HG02938 (cell line): Measurements from ENCODE around the gene OBSCN.
"Not testable (repeated sequence)": the region's sequence is repeated elsewhere in the genome, so short reads cannot be mapped to it uniquely, and the experiment has no call there.

ENCODE experiments used
- ATAC-seq: cut with Tn5 transposase; IDR thresholded peaks from one replicate; pipeline ENCODE4 v1.9.1; 2021; ENCODE audit warnings: mild to moderate bottlenecking, moderate library complexity; ENCODE audit not compliant: unreplicated experiment

Gene OBSCN

DNA sequence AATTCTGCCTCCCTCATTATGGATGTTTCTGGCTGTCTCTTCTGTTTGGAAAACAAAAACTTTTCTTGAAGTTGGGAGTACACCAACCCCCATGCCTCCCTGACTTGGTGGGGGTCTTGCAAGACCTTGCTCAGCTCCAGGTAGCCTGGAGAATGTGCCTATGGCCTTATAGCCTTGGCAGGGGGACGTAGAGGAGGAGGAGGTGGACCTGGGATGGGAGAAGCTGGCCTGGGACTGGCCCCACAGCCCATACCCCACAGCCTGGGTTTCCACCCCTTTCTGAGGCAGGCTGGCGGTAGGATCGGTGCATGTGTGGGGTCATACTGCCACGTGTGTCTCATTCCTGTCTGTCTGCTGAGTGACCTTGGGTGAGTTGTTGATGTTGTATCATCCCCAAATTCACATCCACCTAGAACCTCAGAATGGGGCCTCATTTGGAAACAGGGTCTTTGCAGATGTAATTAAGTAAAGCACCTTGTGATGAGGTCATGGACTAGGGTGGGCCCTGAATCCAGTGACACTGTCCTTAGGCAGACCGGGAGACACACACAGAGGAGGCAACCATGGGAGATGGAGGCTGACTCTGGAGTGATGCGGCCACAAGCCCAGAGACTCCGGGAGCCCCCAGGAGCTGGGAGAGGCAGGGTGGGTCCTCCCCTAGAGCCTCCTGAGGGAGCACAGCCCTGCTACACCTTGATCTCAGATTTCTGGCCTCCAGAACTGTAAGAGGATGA lies 18.5 kb downstream of the OBSCN start:
- no peak for ATAC-seq

DNA sequence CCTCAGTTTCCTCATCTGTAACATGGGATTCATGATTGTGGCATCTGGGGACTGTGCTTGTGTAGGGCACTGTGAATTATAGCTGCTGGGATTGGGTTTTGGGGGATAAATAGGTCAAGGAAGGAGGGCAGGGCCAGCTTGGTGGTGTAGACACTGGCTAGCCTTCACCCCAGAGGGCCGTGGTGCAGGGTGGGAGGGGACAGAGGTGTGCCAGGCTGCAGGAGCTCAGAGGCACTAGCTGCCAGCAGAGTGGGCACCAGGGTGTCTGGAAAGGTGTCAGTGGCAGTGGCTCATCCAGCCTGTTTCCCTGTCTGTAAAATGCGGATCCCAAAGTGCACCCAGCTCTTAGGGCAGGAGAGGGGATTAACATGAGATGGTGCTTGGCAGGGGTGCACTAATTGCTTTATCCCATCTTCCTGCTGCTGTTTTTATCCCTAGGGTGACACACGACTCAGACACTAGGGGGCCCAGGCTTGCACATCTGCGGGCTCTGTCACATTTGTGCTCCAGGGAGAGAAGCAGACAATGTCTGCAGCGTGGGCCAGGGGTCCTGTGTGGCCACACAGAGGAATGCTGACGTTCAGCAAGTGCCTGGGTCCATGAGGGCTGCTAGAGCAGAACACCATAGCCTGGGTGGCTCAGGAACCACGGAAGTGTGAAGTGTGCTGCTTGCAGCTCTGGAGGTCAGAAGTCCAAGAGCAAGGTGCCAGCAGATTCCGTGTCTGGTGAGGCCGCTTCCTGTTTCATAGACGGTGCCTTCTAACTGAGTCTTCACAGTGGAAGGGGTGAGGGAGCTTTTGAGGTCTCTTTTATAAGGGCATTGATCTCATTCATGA lies 19.3 kb downstream of the OBSCN start:
- ATAC-seq, result no peak

DNA sequence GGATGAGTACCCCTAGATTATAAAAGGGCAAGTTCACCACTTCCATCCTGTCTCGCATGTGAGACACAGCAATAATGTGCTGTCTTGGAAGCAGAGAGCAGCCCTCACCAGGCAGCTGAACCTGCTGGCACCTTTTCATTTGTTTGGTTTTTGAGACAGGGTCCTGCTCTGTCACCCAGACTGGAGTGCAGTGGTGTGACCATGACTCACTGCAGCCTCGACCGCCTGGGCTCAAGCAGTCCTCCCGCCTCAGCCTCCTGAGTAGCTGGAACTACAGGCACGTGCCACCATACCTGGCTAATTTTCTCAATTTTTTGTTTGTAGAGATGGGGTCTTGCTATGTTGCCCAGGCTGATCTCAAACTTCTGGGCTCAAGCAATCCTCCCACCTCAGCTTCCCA lies 20.3 kb downstream of the OBSCN start:
- not testable (repeated sequence) for ATAC-seq

DNA sequence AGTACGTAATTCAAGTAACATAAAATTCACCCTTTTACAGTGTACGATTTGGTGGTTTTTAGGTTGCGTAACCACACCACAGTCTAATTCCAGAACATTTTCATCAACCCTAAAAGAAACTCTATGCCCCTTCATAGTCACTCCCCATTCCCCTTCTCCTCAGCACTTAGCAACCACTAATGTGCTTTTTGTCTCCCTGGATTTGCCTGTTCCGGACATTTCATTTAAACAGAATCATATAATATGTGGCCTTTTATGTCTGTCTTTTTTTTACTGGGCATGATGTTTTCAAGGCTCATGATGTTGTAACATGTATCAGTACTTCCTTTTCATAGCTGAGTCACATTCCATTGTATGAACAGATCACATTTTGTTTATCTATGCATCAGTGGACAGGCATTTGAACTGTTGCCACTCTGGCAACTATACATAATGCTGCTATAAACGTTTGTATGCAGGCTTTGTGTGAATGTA lies 20.8 kb downstream of the OBSCN start:
- no peak for ATAC-seq

DNA sequence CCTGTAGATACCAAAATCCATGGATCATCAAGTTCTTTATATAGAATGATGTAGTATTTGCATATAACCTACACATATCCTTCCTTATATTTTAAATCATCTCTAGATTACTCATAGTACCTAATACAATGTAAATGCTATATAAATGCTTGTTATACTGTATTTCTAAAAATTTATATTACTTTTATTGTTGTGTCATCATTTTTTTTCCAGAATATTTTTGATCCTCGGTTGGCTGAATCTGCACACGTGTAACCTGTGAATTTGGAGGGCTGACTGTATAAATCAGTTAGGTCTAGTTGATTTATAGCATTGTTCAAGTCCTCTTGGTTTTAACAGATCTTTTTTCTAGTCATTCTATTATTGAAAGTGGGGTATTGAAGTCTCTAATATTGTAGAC lies 23.3 kb downstream of the OBSCN start:
- ATAC-seq, result no peak

DNA sequence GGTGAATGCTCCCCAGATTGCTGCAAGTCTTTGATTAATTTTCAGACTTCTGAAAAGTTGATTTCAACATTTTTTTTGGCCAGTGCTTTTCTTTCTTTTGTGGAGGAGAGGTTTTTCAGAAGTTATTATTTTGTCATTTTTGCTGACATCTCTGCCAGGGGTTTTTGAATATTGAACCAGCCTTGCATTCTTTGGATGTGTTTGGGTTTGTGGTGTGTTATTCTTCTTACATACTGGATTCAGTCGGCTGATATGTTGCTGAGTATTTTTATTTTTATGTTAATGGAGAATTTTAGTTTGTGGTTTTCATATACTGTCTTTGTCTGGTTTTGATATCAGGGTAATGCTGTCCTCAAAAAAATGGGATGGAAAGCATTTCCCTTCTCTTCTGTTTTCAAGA lies 25.3 kb downstream of the OBSCN start:
- no peak for ATAC-seq

DNA sequence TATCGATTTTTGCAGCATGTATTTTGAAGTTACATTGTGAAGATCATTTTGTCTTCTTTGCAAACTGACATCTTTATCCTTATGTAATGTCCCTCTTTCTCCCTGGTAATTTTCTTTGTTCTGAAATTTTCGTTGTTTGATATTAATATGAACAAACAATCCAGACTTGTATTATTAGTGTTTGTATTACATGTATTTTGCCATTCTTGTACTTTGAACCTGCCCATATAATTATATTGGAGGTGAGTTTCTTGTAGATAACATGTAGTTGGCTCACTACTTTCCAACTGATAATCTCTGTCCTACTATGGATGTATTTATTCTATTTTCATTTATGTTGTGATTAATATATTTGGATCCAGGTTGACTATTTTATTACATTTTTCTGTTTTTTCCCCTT lies 27.1 kb downstream of the OBSCN start:
- ATAC-seq, result no peak

DNA sequence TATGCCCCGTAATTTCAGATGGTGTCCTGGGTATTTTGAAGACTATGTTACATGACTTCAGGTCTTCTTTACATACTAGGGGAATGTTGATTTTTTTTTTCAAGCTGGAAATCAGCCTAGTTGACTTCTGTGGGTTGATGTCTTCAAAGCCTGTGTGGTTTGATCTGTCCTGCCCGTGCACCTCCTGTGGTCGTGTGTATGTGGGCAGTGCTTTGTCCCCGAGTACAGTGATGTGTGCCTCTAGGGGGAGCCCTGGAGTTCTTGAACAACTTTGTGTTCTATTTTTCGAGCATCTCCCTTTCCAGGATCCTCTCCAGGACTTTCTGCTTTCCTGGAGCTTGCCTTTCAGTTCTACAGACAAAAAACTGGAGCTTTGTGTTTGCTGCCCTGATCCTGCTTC lies 28.9 kb downstream of the OBSCN start:
- no peak for ATAC-seq

DNA sequence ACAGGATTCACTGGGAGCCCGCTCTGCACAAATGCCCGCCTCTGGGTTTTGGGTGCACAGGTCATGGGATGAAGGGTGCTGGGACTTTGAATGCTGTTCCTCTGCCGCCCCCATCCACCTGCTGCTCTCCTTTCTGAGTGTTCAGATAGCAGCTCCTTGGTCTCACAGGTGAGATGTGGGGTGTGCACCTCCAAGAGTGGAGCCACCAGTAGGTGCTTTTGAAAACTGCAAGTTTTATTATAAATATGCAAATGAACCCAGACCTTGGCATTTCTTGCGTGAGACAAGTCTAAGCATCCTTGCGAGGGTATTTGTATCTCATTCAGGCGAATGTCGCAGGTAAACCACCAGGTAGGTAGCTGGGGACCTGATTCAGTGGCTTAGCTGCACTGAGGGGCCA lies 30.2 kb downstream of the OBSCN start:
- no peak for ATAC-seq

DNA sequence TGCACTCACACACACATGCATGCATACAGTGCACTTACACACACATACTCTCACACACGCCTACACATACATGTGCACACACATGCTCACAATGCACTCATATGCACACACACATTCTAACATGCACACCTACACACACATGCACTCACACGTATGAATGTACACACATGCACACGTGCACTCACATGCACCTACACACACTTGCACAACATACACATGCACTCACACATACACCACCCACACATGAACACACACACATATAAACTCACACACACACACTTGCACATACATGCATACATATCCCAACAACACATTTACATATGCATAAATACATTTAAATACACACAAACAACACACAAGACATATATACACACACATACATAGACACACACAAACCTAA lies 30.6 kb downstream of the OBSCN start:
- ATAC-seq, result no peak

DNA sequence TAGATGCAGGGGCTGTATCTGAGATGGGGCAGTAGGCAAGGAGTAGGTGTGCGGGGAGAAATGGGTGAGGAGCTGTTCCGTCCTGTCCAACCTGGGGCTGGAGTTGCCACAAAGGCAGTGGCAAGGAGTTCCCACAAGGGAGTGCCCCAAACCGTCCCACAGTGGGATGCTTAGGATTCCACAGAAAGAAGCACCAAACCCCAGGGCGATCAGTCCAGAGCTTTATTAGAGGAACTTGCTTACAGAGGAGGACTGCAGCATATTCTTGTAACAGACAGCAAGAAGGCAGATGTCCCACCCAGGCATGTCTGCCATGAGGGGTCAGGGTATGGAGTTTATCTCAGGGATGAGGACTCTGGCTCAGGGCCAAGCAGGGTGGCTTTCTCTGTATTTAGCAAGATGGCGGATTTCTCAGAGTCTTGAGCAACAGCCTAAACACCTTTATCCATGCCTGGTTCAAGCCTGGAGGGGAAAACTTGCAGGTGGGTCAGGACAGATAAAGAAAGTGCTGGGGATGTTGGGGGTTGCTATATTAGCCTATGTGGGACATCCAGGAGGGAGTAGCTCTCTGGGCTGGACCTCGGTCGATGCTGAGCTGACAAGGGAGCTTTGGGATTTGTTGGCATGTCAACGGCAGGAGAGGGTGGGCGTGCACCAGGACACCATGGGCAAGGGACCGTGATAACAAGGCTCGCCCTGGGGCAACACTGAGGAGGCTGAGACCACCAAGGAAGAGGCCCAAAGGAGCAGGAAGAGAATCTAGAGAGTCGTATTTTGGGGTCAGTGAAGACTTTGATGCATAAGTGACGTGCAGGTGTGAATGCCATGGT lies 32.8 kb downstream of the OBSCN start:
- ATAC-seq, result no peak

DNA sequence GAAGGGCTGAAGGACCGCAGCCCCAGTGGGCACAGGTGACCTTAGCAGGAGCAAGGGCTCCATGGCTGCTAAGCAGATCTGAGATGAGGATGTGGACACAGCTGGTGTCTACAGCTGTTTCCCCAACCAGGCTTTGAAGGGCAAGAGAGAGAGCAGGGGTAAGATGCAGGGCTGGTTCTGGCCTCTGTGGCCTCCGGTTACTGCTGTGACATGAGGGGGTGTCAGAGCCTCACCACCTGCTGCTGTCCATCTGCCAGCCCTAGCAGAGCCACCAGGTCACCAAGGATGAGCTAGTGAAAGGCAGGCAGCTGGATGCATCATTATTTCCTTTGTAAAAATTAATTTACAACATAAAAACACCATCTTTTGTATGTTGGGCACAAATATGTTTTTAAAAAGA lies 33.4 kb downstream of the OBSCN start:
- no peak for ATAC-seq

DNA sequence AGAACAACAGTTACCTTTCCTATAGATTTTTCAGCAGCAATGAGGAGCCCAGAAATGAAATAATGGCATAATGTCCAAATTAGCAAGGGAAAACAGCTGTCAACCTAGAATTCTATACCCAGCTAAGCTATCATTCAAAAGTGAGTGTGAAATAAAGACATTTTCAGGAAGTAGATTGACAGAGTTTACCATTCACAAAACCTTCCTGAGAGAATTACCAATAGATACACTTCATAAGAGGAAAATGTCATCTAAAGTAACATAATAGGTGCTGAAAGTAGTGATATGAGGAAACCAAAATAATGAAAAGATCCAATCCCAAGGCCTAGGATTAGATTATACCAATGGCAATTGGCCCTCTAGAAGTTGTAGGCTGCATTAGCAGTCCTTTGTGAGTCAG lies 34.6 kb downstream of the OBSCN start:
- ATAC-seq, result no peak

DNA sequence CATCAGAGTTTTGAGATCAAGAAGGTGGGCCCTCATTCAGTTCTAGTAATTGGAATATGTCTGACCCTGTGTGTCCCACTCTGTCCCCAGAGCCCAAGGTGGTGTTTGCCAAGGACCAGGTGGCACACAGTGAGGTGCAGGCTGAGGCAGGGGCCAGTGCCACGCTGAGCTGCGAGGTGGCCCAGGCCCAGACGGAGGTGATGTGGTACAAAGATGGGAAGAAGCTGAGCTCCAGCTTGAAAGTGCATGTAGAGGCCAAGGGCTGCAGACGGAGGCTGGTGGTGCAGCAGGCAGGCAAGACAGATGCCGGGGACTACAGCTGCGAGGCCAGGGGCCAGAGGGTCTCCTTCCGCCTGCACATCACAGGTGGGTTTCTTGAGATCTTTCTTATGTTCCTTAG lies 35.2 kb downstream of the OBSCN start:
- ATAC-seq, result no peak

DNA sequence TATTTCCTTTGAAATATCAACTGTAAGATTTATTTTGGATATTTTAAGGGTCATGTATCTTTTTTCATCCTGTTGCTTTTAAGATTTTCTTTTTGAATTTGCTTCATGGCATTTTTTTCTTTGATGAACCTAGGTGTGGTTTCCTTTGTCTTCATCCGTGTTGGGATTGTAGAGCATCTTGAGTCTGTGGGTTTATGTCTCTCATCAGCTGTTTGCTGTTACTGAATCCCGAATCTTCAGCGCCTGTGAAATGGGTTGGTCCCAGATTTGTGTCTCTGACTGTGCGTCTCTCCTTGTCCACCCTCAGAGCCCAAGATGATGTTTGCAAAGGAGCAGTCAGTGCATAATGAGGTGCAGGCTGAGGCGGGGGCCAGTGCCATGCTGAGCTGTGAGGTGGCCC lies 36.1 kb downstream of the OBSCN start:
- not testable (repeated sequence) for ATAC-seq

DNA sequence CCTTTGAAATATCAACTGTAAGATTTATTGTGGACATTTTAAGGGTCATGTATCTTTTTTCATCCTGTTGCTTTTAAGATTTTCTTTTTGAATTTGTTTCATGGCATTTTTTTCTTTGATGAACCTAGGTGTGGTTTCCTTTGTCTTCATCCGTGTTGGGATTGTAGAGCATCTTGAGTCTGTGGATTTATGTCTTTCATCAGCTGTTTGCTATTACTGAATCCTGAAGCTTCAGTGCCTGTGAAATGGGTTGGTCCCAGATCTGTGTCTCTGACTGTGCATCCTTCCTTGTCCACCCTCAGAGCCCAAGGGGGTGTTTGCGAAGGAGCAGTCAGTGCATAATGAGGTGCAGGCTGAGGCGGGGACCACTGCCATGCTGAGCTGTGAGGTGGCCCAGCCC lies 37.3 kb downstream of the OBSCN start:
- no peak for ATAC-seq

DNA sequence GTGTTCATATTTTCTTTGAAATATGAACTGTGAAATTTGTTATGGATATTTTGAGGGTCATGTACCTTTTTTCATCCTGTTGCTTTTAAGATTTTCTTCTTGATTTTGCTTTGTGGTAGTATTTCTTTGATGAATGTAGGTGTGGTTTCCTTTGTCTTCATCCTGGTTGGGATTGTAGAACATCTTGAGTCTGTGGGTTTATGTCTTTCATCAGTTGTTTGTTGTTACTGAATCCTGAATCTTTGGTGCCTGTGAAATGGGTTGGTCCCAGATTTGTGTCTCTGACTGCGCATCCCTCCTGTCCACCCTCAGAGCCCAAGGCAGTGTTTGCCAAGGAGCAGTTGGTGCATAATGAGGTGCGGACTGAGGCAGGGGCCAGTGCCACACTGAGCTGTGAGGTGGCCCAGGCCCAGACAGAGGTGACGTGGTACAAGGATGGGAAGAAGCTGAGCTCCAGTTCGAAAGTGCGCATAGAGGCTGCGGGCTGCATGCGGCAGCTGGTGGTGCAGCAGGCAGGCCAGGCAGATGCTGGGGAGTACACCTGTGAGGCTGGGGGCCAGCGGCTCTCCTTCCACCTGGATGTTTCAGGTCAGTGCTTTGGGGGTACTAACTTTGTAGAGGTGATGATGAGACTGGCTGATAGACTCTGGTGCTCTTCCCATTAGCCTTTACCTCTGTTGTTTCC lies 38.5 kb downstream of the OBSCN start:
- ATAC-seq, result no peak

DNA sequence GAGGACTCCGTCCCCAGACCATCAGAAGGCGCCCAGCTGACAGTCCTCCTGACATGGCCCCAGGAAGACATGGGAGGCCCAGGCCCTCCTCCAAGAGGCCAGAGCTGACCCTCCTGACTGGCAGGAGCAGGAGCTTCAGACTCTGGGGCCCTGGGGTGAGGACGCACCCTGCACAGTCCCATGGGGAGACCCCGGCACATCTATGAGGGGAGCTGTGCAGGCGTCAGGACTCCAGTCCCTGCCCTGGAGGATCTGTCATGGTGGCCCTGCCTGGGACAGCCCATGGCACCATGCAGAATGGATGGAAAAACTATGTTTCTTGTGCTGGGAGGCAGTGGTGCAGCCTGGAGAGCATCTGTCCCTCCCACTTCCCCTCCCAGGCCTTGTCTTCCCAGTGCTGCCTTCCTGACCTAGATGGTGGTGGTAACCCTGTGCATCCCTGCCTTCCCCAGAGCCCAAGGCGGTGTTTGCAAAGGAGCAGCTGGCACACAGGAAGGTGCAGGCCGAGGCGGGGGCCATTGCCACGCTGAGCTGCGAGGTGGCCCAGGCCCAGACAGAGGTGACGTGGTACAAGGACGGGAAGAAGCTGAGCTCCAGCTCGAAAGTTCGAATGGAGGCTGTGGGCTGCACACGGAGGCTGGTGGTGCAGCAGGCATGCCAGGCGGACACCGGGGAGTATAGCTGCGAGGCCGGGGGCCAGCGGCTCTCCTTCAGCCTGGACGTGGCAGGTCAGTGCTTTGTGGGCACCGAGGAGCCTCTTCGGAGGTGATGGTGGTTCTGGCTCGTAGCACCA lies 41.9 kb downstream of the OBSCN start:
- no peak for ATAC-seq

DNA sequence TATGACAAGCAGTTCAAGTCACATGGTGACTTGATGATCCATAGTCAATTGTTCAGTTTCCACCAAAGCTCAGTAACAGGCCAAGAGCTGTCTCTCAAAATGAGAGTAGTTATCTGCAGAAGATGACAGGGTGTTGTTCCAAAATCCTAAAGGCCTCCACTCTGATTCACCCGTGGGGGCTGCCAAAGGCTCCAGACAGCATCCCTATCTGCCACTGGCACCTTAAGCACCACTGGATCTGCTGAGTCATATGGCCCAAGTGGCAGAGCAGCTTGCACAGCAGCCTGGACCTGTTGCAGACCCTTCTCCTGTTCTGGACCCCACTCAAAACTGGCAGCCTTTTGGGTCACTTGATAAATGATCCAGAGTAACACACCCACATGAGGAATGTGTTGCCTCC lies 44.6 kb downstream of the OBSCN start:
- not testable (repeated sequence) for ATAC-seq
